Transverse colon (tissue), 4 donors: Measurements from ENCODE around the gene LRRC19. TPM values are rescaled to one million over a fixed set of nuclear protein-coding genes. Genes with fewer than 3 reads are reported as not detected.
A peak's percentile ranks its signal among the peaks of the same experiment; 100 is the strongest.

ENCODE experiments used
- DNase-seq: peaks from one replicate; pipeline ENCODE4 v3.0.0-alpha.2; 2019
- H3K27ac ChIP-seq, 4 donors: fragments of 200-600 bp; sonication (generic); 2 replicates each; pipeline ENCODE4 v1.5.1; 2016 to 2018; ENCODE audit warnings: inconsistent platforms in 4 of 4
- H3K27me3 ChIP-seq: fragments of 200-600 bp; sonication (generic); 2 replicates; pipeline ENCODE4 v1.5.1; 2017; ENCODE audit warnings: inconsistent platforms
- H3K36me3 ChIP-seq, 4 donors: fragments of 200-600 bp; sonication (generic); 2 replicates each; pipeline ENCODE4 v1.5.1; 2017 to 2019; ENCODE audit warnings: inconsistent platforms in 4 of 4
- H3K4me1 ChIP-seq, 4 donors: fragments of 200-600 bp; sonication (generic); 2 replicates each; pipeline ENCODE4 v1.5.1; 2017 to 2020; ENCODE audit warnings: inconsistent platforms in 4 of 4
- H3K4me3 ChIP-seq, 4 donors: fragments of 200-600 bp; sonication (generic); 1 replicate in 1 of 4; 2 replicates in 3 of 4; pipeline versions ENCODE4 v1.5.1 to v1.6.1; 2017 to 2019; ENCODE audit warnings: inconsistent platforms in 4 of 4
- H3K9me3 ChIP-seq, 2 donors: fragments of 200-600 bp; sonication (generic); 2 replicates each; pipeline ENCODE4 v1.5.1; 2017 to 2019; ENCODE audit warnings: inconsistent platforms in 2 of 2
- EP300 ChIP-seq: sonication (generic); formaldehyde crosslinking; IDR thresholded peaks from one replicate; pipeline ENCODE4 v1.6.1; 2017; ENCODE audit warnings: antibody characterized with exemption, low read depth
- POLR2A ChIP-seq: fragments of 450-650 bp; IDR thresholded peaks from one replicate; pipeline ENCODE4 v1.6.1; 2016; ENCODE audit warnings: antibody characterized with exemption, mild to moderate bottlenecking, moderate library complexity
- POLR2AphosphoS5 ChIP-seq, 3 donors: sonication (generic); formaldehyde crosslinking; IDR thresholded peaks; one replicate each; pipeline ENCODE4 v1.6.1; 2016; ENCODE audit warnings: antibody characterized with exemption in 3 of 3
- WGBS, 2 donors: methylation state at CpG; one replicate each; pipeline ENCODE4 v1.1.5; 2018; ENCODE audit warnings: low coverage in 1 of 2; 5-methylcytosine and 5-hydroxymethylcytosine counted together
- in situ Hi-C, 4 donors: fragments of 200-750 bp; cut with MboI; loops; one replicate each; pipeline versions ENCODE4 v1.15.0 to v1.15.1; 2017; ENCODE audit warnings: low sequenced_read_pairs in 3 of 4, low pct_ligation_motif_present in 1 of 4, low pct_unique_long_range_greater_than_20kb in 1 of 4
- intact Hi-C: fragments of 100-400 bp; cut with DNase I; formaldehyde crosslinking; loops from one replicate; pipeline ENCODE4 v1.15.1; 2023; ENCODE audit warnings: low total_unique reads
- total RNA-seq, 4 donors: library from RNA; depleted of rRNA; stranded (reverse); fragments of >200 nt; gene quantifications; one replicate each; pipeline ENCODE4 v1.1.0, GENCODE V29; 2016
- TF ChIP-seq, protein P1 (sequence below), 5 experiments: fragments of 200-600 bp in 3 of 5; fragments of 450-650 bp in 2 of 5; sonication (generic) in 3 of 5; IDR thresholded peaks; 1 replicate in 2 of 5; 2 replicates in 3 of 5; pipeline ENCODE4 v1.5.1; 2016 to 2017; ENCODE audit warnings: antibody characterized with exemption in 5 of 5, inconsistent platforms in 3 of 5, mild to moderate bottlenecking in 2 of 5, moderate library complexity in 1 of 5

Gene LRRC19
- total RNA-seq, 4 donors from 2014 or later: 31.0 to 102 (median 86.3) TPM

DNA sequence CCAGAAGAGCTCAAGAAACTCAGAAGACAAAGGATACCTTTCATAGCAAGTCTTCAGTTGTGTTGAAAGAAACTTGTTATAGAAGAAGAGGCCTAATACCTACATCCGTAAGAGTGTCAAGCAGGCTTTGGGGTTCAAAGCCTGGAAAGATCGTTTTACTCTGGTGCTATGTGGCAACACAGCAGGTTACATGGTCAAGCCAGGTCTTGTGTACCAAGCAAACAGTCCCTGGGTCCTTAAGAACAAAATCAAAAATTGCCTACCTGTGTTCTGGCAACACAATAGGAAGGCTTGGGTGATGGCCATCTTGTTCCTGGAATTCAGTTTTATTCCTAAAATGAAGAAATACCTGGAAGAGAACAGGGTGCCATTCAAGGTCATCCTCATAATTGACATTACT lies 32.0 kb upstream of the LRRC19 start:
- intact Hi-C loops (loop anchor here (5.0 to 10.0 kb wide), 2 partner anchors 240 to 507 kb away; no protein-coding TSS in a partner anchor), in situ Hi-C loops (loop anchor here (5.0 to 25.0 kb wide), 4 partner anchors 237 to 525 kb away; partner anchors contain the start of genes C9orf72 (in 1 of the 4) and MOB3B (in 1 of the 4))
- no peak for TF ChIP-seq POLR2AphosphoS5 (IDR thresholded peaks at IDR 0.05)
- no peak for TF ChIP-seq POLR2A
- TF ChIP-seq EP300: no peak
- TF ChIP-seq, protein P1, sequence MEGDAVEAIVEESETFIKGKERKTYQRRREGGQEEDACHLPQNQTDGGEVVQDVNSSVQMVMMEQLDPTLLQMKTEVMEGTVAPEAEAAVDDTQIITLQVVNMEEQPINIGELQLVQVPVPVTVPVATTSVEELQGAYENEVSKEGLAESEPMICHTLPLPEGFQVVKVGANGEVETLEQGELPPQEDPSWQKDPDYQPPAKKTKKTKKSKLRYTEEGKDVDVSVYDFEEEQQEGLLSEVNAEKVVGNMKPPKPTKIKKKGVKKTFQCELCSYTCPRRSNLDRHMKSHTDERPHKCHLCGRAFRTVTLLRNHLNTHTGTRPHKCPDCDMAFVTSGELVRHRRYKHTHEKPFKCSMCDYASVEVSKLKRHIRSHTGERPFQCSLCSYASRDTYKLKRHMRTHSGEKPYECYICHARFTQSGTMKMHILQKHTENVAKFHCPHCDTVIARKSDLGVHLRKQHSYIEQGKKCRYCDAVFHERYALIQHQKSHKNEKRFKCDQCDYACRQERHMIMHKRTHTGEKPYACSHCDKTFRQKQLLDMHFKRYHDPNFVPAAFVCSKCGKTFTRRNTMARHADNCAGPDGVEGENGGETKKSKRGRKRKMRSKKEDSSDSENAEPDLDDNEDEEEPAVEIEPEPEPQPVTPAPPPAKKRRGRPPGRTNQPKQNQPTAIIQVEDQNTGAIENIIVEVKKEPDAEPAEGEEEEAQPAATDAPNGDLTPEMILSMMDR (IDR thresholded peaks at IDR 0.05): no peak
- Histone ChIP-seq H3K36me3 (no peaks in the 10 kb centered on the region), H3K27me3 (no peaks in the 10 kb centered on the region), H3K9me3 (no peaks in the 10 kb centered on the region), H3K27ac (no peak overlapping the region), H3K4me3 (no peak overlapping the region), H3K4me1 (no peaks in the 10 kb centered on the region)
- 91% methylated on average over 2 of the region's 2 CpGs; no CpG with 5 or more reads in 1 of the 2 donors for WGBS, 2 donors
- no peak for DNase-seq

DNA sequence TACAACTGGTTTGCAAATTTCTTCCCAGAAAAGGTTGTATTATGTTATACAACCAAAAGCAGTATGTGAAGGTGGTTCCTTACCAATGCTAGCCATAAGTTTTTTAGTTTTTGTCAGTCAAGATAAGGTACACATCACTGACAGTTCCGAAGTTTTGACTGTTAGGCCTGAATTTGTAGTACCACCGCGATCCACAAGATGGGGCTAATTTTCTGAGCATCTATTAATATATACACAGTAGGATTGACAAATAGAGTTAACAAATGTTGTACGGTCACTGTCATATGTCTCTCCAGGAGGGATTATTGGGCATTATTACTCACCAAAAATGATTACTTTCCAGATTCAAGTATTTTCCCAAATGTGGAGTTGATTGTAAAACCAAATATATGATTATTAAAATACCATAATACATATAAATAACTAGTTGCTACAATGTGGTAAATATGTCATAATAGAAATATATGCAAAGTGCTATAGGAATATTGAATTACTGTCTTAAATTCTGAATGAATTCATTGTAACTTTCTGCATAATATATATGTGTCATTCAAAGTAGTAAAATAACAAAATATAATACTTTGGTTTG lies 28.4 kb upstream of the LRRC19 start:
- no peaks in the 10 kb centered on the region for H3K9me3 ChIP-seq
- in situ Hi-C loops: loop anchor here (5.0 to 25.0 kb wide), 4 partner anchors 241 to 528 kb away; partner anchors contain the start of genes C9orf72 (in 1 of the 4) and MOB3B (in 1 of the 4)
- peak; percentile 66 for DNase-seq
- H3K27ac ChIP-seq: no peak overlapping the region
- H3K4me3 ChIP-seq: no peak overlapping the region
- TF ChIP-seq, protein P1 (IDR thresholded peaks at IDR 0.05): peak; percentile 68 to 87 (median 80)
- TF ChIP-seq POLR2A: no peak
- H3K36me3 ChIP-seq: no peaks in the 10 kb centered on the region
- no peaks in the 10 kb centered on the region for H3K27me3 ChIP-seq
- no peaks in the 10 kb centered on the region for H3K4me1 ChIP-seq
- WGBS, 2 donors: 7 to 12% methylated on average over 4 of the region's 4 CpGs
- intact Hi-C loops: loop anchor here (10.0 kb wide), 1 partner anchor 511 kb away; no protein-coding TSS in a partner anchor

DNA sequence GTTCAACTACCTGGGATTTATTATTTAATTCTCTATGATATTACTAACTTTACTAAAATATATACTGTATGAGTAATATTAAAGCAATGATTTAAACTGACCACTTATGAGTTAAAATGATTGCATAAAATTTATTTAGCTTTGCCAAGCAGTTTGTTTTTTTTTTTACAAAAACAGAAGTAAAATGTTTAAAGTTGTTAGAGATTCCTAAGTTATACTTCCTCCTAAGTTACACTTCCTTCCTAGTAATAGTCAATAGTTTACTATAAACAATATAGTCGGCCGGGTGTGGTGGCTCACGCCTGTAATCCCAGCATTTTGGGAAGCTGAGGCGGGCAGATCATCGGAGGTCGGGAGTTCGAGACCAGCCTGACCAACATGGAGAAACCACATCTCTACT lies 23.7 kb upstream of the LRRC19 start:
- intact Hi-C loops: no loop called here

DNA sequence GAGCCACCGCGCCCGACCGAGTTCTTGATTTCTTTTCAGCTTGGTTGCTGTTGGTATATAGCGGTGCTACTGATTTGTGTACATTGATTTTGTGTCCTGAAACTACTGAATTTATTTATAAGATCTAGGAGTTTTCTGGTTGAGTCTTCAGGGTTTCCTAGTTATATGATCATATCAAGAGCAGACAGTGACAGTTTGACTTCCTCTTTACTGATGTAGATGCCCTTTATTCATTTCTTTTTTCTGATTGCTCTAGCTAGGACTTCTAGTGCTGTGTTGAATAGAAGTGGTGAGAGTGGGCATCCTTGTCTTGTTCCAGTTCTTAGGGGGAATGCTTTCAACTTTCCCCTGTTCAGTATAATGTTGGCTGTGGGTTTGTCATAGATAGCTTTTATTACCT lies 17.4 kb upstream of the LRRC19 start:
- 92% methylated on average over 5 of the region's 5 CpGs; no CpG with 5 or more reads in 1 of the 2 donors for WGBS, 2 donors
- in situ Hi-C loops: no loop called here
- H3K4me1 ChIP-seq: no peaks in the 10 kb centered on the region
- no peaks in the 10 kb centered on the region for H3K9me3 ChIP-seq
- H3K27me3 ChIP-seq: no peaks in the 10 kb centered on the region
- TF ChIP-seq, protein P1 (IDR thresholded peaks at IDR 0.05): no peak
- TF ChIP-seq POLR2AphosphoS5 (IDR thresholded peaks at IDR 0.05) (no peak), POLR2A (no peak), EP300 (no peak)
- peaks cover 0 to 35% (median 17%) of the 10 kb centered on the region in 4 donors for H3K36me3 ChIP-seq
- intact Hi-C loops: no loop called here
- no peak overlapping the region for H3K4me3 ChIP-seq
- H3K27ac ChIP-seq: no peak overlapping the region
- no peak for DNase-seq

More for the DNA sequence above, 23.7 kb upstream of the LRRC19 start:
- Histone ChIP-seq H3K27ac (no peak overlapping the region), H3K9me3 (no peaks in the 10 kb centered on the region), H3K27me3 (no peaks in the 10 kb centered on the region), H3K36me3 (peaks cover 0 to 8% (median 4%) of the 10 kb centered on the region in 4 donors), H3K4me3 (no peak overlapping the region), H3K4me1 (no peaks in the 10 kb centered on the region)
- no peak for DNase-seq
- TF ChIP-seq POLR2AphosphoS5 (IDR thresholded peaks at IDR 0.05): no peak
- TF ChIP-seq, protein P1 (IDR thresholded peaks at IDR 0.05): no peak
- TF ChIP-seq POLR2A: no peak
- no peak for TF ChIP-seq EP300
- in situ Hi-C loops: loop anchor here in 2 of 4 donors (25.0 kb wide), 2 partner anchors 508 to 533 kb away; partner anchors contain the start of genes C9orf72 (in 1 of the 2) and MOB3B (in 1 of the 2)
- WGBS, 2 donors: 81 to 93% methylated on average over 6 to 7 of the region's 7 CpGs
